Skeletal muscle satellite cell (primary cell): ENCODE measurements around the gene STBD1.

Experiments used
- H3K27me3 ChIP-seq: 2 replicates; pipeline ENCODE4 v1.7.0; 2013; ENCODE audit warnings: low read length; ENCODE audit not compliant: control insufficient read depth, insufficient read depth
- H3K36me3 ChIP-seq: 2 replicates; pipeline ENCODE4 v1.7.0; 2013; ENCODE audit warnings: mild to moderate bottlenecking, control low read depth, low read length; ENCODE audit not compliant: insufficient read depth
- H3K4me1 ChIP-seq: 2 replicates; pipeline ENCODE4 v1.7.0; 2013; ENCODE audit warnings: low read length; ENCODE audit not compliant: control insufficient read depth, insufficient read depth
- H3K4me2 ChIP-seq: 2 replicates; pipeline ENCODE4 v1.7.0; 2013; ENCODE audit warnings: mild to moderate bottlenecking, low read length
- H3K4me3 ChIP-seq: 2 replicates; pipeline ENCODE4 v1.7.0; 2013; ENCODE audit warnings: low read length
- H3K9ac ChIP-seq: 2 replicates; pipeline ENCODE4 v1.7.0; 2013; ENCODE audit warnings: mild to moderate bottlenecking, low read depth, low read length, moderate library complexity
- H3K9me3 ChIP-seq: replicated peaks from 2 replicates; pipeline ENCODE4 v1.7.0; 2013; ENCODE audit warnings: mild to moderate bottlenecking, control low read depth, low read length

Gene STBD1

GRCh38 chr4:76292730-76293129 is 13.8 kb upstream of the STBD1 start:
- H3K4me1 ChIP-seq, result no peaks in the 10 kb centered on the region
- H3K27me3 ChIP-seq, result no peaks in the 10 kb centered on the region
- H3K36me3 ChIP-seq, result no peaks in the 10 kb centered on the region
- H3K4me2 ChIP-seq, result no peak overlapping the region
- H3K9ac ChIP-seq, result no peak overlapping the region
- peaks cover 6% of the 10 kb centered on the region for H3K9me3 ChIP-seq
- no peak overlapping the region for H3K4me3 ChIP-seq

GRCh38 chr4:76293772-76294171 is 12.8 kb upstream of the STBD1 start:
- no peak overlapping the region for H3K4me2 ChIP-seq
- no peaks in the 10 kb centered on the region for H3K27me3 ChIP-seq
- peaks cover 6% of the 10 kb centered on the region for H3K9me3 ChIP-seq
- H3K36me3 ChIP-seq, result no peaks in the 10 kb centered on the region
- H3K4me3 ChIP-seq, result no peak overlapping the region
- H3K4me1 ChIP-seq, result no peaks in the 10 kb centered on the region
- no peak overlapping the region for H3K9ac ChIP-seq

- H3K9me3 ChIP-seq, result peaks cover 6% of the 10 kb centered on the region
- peaks cover 9% of the 10 kb centered on the region for H3K4me1 ChIP-seq
- no peak overlapping the region for H3K4me2 ChIP-seq
- H3K9ac ChIP-seq, result no peak overlapping the region
- H3K36me3 ChIP-seq, result no peaks in the 10 kb centered on the region
- no peak overlapping the region for H3K4me3 ChIP-seq
- no peaks in the 10 kb centered on the region for H3K27me3 ChIP-seq
Observed at GRCh38 chr4:76296286-76296820, 10.2 kb upstream of the STBD1 start.

- Histone ChIP-seq H3K4me2 (no peak overlapping the region), H3K27me3 (no peaks in the 10 kb centered on the region), H3K36me3 (no peaks in the 10 kb centered on the region), H3K9me3 (peaks cover 6% of the 10 kb centered on the region), H3K9ac (no peak overlapping the region), H3K4me1 (peaks cover 20% of the 10 kb centered on the region), H3K4me3 (no peak overlapping the region)
Observed at GRCh38 chr4:76298227-76298626, 8.3 kb upstream of the STBD1 start.

GRCh38 chr4:76300012-76300411 is 6.5 kb upstream of the STBD1 start:
- Histone ChIP-seq H3K4me3 (no peak overlapping the region), H3K4me2 (no peak overlapping the region), H3K9ac (no peak overlapping the region), H3K36me3 (no peaks in the 10 kb centered on the region), H3K4me1 (peaks cover 21% of the 10 kb centered on the region), H3K27me3 (no peaks in the 10 kb centered on the region), H3K9me3 (peaks cover 6% of the 10 kb centered on the region)

- Histone ChIP-seq H3K4me3 (no peak overlapping the region), H3K9ac (peak overlapping the region; percentile 10), H3K9me3 (peaks cover 6% of the 10 kb centered on the region), H3K36me3 (no peaks in the 10 kb centered on the region), H3K4me2 (peak overlapping the region; percentile 36), H3K4me1 (peaks cover 28% of the 10 kb centered on the region), H3K27me3 (no peaks in the 10 kb centered on the region)
Observed at GRCh38 chr4:76301068-76301774, 5.3 kb upstream of the STBD1 start.

- Histone ChIP-seq H3K4me3 (no peak overlapping the region), H3K9me3 (peaks cover 3% of the 10 kb centered on the region), H3K27me3 (no peaks in the 10 kb centered on the region), H3K36me3 (no peaks in the 10 kb centered on the region), H3K4me1 (peaks cover 28% of the 10 kb centered on the region), H3K4me2 (peak overlapping the region; percentile 36), H3K9ac (no peak overlapping the region)
Observed at GRCh38 chr4:76301775-76302162, 4.8 kb upstream of the STBD1 start.

- Histone ChIP-seq H3K4me3 (no peak overlapping the region), H3K9ac (no peak overlapping the region), H3K9me3 (no peaks in the 10 kb centered on the region), H3K4me1 (peaks cover 33% of the 10 kb centered on the region), H3K36me3 (no peaks in the 10 kb centered on the region), H3K27me3 (no peaks in the 10 kb centered on the region), H3K4me2 (no peak overlapping the region)
Observed at GRCh38 chr4:76302826-76303438, 3.6 kb upstream of the STBD1 start.

GRCh38 chr4:76305033-76305687 is 1.4 kb upstream of the STBD1 start:
- H3K9ac ChIP-seq, result peak overlapping the region; percentile 87
- no peaks in the 10 kb centered on the region for H3K9me3 ChIP-seq
- peak overlapping the region; percentile 97 for H3K4me3 ChIP-seq
- H3K36me3 ChIP-seq, result peaks cover 12% of the 10 kb centered on the region
- peak overlapping the region; percentile 99 for H3K4me2 ChIP-seq
- H3K27me3 ChIP-seq, result no peaks in the 10 kb centered on the region
- peaks cover 33% of the 10 kb centered on the region for H3K4me1 ChIP-seq

- H3K4me1 ChIP-seq, result peaks cover 17% of the 10 kb centered on the region
Observed at GRCh38 chr4:76306882-76307659, 538 bp downstream of the STBD1 start.

GRCh38 chr4:76307660-76308014 is 1.1 kb downstream of the STBD1 start:
- peak overlapping the region; percentile 87 for H3K9ac ChIP-seq
- H3K27me3 ChIP-seq, result no peaks in the 10 kb centered on the region
- peaks cover 17% of the 10 kb centered on the region for H3K36me3 ChIP-seq
- H3K9me3 ChIP-seq, result no peaks in the 10 kb centered on the region
- H3K4me2 ChIP-seq, result peak overlapping the region; percentile 99
- H3K4me3 ChIP-seq, result peak overlapping the region; percentile 97
- H3K4me1 ChIP-seq, result peaks cover 12% of the 10 kb centered on the region

More at GRCh38 chr4:76306882-76307659, 538 bp downstream of the STBD1 start:
- H3K4me2 ChIP-seq, result peak overlapping the region; percentile 99
- peaks cover 17% of the 10 kb centered on the region for H3K36me3 ChIP-seq
- H3K9ac ChIP-seq, result peak overlapping the region; percentile 87
- peak overlapping the region; percentile 97 for H3K4me3 ChIP-seq
- no peaks in the 10 kb centered on the region for H3K27me3 ChIP-seq
- H3K9me3 ChIP-seq, result no peaks in the 10 kb centered on the region
